Osteoblast (primary cell): ENCODE results near the gene LINC01488. TPM values are rescaled to one million over a fixed set of nuclear protein-coding genes. Genes with fewer than 3 reads are reported as not detected.

Experiments
- DNase-seq: peaks from one replicate; pipeline ENCODE4 v3.0.0; 2011; ENCODE audit warnings: low spot score, mixed read lengths; ENCODE audit not compliant: insufficient read length; ENCODE audit errors: missing footprints
- H2AFZ ChIP-seq: 2 replicates; pipeline ENCODE4 v1.6.0; 2011; ENCODE audit warnings: mild to moderate bottlenecking, low read length
- H3K27ac ChIP-seq: 2 replicates; pipeline ENCODE4 v1.5.1; 2011; ENCODE audit warnings: mild to moderate bottlenecking, low read depth, low read length, moderate library complexity
- H3K27me3 ChIP-seq: 2 replicates; pipeline ENCODE4 v1.6.0; 2012; ENCODE audit warnings: mild to moderate bottlenecking, control low read depth, inconsistent platforms, low read length, moderate library complexity; ENCODE audit not compliant: insufficient read depth
- H3K36me3 ChIP-seq: 2 replicates; pipeline ENCODE4 v1.5.1; 2011; ENCODE audit warnings: mild to moderate bottlenecking, low read length, control low read depth, moderate library complexity; ENCODE audit not compliant: insufficient read depth
- H3K4me1 ChIP-seq: 2 replicates; pipeline ENCODE4 v1.5.1; 2011; ENCODE audit warnings: mild to moderate bottlenecking, low read length, control low read depth, moderate library complexity; ENCODE audit not compliant: insufficient read depth
- H3K4me2 ChIP-seq: 2 replicates; pipeline ENCODE4 v1.6.0; 2011; ENCODE audit warnings: mild to moderate bottlenecking, low read length; ENCODE audit not compliant: insufficient read depth
- H3K4me3 ChIP-seq: fragments of 200-600 bp; sonication (generic); 3 replicates; pipeline ENCODE4 v1.5.1; 2012; ENCODE audit warnings: mild to moderate bottlenecking, low read length, inconsistent platforms; ENCODE audit not compliant: insufficient read depth
- H3K79me2 ChIP-seq: 2 replicates; pipeline ENCODE4 v1.6.0; 2012; ENCODE audit warnings: mild to moderate bottlenecking, low read length, control low read depth, inconsistent platforms; ENCODE audit not compliant: insufficient read depth
- H3K9me3 ChIP-seq: 2 replicates; pipeline ENCODE4 v1.5.1; 2011; ENCODE audit warnings: low read depth, low read length, control low read depth
- H4K20me1 ChIP-seq: 2 replicates; pipeline ENCODE4 v1.6.0; 2012; ENCODE audit warnings: mild to moderate bottlenecking, low read length, control low read depth; ENCODE audit not compliant: insufficient read depth
- total RNA-seq: library from RNA; depleted of rRNA; stranded (reverse); fragments of >200 nt; gene quantifications from 2 replicates; pipeline ENCODE4 v1.2.3, GENCODE V29; 2012
- TF ChIP-seq, protein P1 (sequence below): IDR thresholded peaks from 2 replicates; pipeline ENCODE4 v1.5.1; 2011; ENCODE audit warnings: mild to moderate bottlenecking, low read depth, low read length, moderate library complexity; ENCODE audit errors: extremely low read depth

LINC01488 gene
- total RNA-seq, 1 donor, result not detected

DNA sequence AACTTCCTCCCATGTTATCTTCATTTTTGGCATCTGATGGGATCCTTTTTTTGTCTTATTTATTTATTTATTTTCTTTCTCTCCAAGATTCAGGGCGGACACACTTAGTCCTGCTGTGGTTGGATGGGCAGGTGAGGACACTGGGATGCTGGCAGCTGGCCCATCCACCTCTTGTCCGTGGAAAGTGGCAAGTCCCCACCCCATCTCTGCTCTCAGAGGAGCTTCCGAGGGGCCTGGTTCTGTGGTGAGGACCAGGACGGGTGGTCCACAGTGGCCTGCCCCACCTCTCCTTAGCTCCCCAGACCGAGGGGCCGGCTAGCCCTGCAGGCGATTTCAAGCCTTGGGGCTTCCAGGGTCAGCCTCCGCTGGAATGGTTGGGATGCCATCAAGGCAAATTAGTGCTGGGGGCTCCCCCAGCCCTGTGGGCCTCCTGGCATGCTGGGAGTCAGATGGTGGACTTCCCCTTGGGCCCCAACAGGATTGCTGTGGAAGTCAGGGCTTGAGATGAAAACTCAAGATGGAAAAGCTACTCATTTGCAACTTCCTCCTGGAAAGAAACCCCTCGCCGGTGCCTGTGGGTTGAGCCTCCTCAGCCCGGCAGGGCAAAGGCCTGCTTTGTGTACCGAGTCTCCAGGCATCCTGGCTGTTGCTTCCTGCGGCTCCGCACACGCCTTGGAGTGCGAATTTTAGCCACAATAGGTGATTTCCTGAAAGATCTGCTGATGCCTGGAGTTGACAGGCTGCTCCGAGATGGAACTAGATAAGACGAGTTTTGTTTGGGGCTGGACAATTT is 31.2 kb upstream of the LINC01488 start:
- Histone ChIP-seq H3K27me3 (no peaks in the 10 kb centered on the region), H3K9me3 (no peaks in the 10 kb centered on the region), H3K4me3 (no peak overlapping the region), H3K4me1 (peaks cover 16% of the 10 kb centered on the region), H3K36me3 (no peaks in the 10 kb centered on the region), H4K20me1 (no peaks in the 10 kb centered on the region), H2AFZ (no peak overlapping the region), H3K4me2 (no peak overlapping the region), H3K27ac (no peak overlapping the region), H3K79me2 (no peaks in the 10 kb centered on the region)
- TF ChIP-seq, protein P1, sequence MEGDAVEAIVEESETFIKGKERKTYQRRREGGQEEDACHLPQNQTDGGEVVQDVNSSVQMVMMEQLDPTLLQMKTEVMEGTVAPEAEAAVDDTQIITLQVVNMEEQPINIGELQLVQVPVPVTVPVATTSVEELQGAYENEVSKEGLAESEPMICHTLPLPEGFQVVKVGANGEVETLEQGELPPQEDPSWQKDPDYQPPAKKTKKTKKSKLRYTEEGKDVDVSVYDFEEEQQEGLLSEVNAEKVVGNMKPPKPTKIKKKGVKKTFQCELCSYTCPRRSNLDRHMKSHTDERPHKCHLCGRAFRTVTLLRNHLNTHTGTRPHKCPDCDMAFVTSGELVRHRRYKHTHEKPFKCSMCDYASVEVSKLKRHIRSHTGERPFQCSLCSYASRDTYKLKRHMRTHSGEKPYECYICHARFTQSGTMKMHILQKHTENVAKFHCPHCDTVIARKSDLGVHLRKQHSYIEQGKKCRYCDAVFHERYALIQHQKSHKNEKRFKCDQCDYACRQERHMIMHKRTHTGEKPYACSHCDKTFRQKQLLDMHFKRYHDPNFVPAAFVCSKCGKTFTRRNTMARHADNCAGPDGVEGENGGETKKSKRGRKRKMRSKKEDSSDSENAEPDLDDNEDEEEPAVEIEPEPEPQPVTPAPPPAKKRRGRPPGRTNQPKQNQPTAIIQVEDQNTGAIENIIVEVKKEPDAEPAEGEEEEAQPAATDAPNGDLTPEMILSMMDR, result no peak
- DNase-seq, result peak; percentile 51

DNA sequence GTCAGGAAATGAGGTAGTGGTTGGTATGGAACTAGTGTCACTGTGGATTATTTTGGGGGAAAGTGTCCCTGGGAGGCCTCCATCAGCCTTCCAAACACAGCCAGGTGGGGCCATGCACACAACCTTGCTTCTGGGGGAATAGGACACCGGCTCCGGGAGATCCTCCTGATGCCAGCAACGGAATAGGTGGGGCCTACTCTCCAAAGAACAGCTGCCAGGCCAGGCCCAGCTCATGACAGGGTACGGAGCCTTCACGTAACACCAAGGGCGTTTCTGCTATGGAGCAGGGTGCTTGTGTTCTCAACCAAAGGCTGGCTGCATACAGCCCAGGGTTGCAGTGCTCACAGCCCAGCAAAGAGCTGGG is 30.6 kb upstream of the LINC01488 start:
- H3K4me1 ChIP-seq, result peaks cover 16% of the 10 kb centered on the region
- no peaks in the 10 kb centered on the region for H3K27me3 ChIP-seq
- no peaks in the 10 kb centered on the region for H4K20me1 ChIP-seq
- H3K79me2 ChIP-seq, result no peaks in the 10 kb centered on the region
- TF ChIP-seq, protein P1, result no peak
- no peak overlapping the region for H3K4me2 ChIP-seq
- no peaks in the 10 kb centered on the region for H3K36me3 ChIP-seq
- no peak overlapping the region for H3K27ac ChIP-seq
- H3K4me3 ChIP-seq, result no peak overlapping the region
- H3K9me3 ChIP-seq, result no peaks in the 10 kb centered on the region
- H2AFZ ChIP-seq, result no peak overlapping the region
- no peak for DNase-seq

DNA sequence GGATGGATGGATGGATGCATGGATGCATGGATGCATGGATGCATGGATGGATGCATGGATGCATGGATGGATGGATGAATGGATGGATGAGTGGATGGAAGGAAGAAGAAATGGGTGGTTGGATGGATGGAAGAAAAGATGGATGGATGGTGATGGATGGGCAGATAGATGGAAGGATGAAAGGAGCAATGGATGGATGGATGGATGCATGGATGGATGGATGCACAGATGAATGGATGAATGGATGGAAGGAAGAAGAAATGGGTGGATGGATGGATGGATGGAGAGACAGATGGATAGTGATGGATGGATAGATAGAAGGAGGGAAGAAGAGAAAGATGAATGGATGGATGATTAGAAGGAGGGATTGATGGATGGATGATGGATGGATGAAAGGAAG is 30.2 kb upstream of the LINC01488 start:
- H2AFZ ChIP-seq, result no peak overlapping the region
- TF ChIP-seq, protein P1, result no peak
- no peak overlapping the region for H3K4me3 ChIP-seq
- H3K36me3 ChIP-seq, result no peaks in the 10 kb centered on the region
- H3K27ac ChIP-seq, result no peak overlapping the region
- no peaks in the 10 kb centered on the region for H4K20me1 ChIP-seq
- no peaks in the 10 kb centered on the region for H3K9me3 ChIP-seq
- peaks cover 14% of the 10 kb centered on the region for H3K4me1 ChIP-seq
- no peaks in the 10 kb centered on the region for H3K27me3 ChIP-seq
- no peak for DNase-seq
- H3K79me2 ChIP-seq, result no peaks in the 10 kb centered on the region
- H3K4me2 ChIP-seq, result no peak overlapping the region

DNA sequence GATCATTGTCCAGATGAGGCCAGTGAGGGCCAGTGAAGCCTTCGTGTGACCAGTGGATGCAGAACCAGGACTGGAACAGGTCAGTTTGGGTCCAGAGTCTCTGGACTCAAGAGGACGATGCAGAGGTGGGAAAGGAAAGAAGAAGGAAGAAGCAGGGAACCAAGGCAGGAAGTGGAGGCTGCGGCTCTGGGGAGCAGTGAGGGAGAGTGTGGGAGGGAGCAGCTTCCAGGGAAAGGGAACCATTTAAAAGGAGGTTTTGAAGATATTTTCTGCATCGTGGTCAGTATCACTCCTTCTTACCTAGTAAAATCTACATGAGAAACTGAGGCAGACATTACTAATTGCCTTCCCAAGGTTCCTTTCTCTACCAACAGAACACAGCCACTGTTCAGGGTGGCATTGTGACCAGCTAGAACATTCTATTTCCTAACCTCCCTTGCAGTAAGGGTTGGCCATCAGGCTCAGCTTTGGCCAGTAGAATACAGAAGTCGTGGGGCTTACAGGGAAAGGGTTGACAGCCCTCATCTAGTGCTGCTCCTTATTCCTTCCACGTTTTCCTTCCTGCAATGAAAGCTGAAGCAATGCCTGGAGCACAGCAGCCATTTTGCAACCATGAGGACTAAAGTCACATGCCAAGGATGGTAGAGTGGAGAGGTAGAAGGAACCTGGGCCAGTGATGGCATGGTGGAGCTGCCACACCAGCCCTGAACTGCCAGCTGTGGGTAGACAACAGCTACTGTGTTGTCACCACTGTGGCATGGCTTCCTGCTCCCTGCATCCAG is 29.1 kb upstream of the LINC01488 start:
- no peaks in the 10 kb centered on the region for H4K20me1 ChIP-seq
- H3K27ac ChIP-seq, result no peak overlapping the region
- TF ChIP-seq, protein P1, result no peak

More for the DNA sequence above, 29.1 kb upstream of the LINC01488 start:
- Histone ChIP-seq H2AFZ (no peak overlapping the region), H3K4me1 (peaks cover 8% of the 10 kb centered on the region), H3K4me2 (no peak overlapping the region), H3K36me3 (no peaks in the 10 kb centered on the region), H3K79me2 (no peaks in the 10 kb centered on the region), H3K27me3 (no peaks in the 10 kb centered on the region), H3K9me3 (peaks cover 3% of the 10 kb centered on the region), H3K4me3 (no peak overlapping the region)
- DNase-seq, result peak; percentile 35
